SJCRH30 (cell line): ENCODE data around the gene MRFAP1L1. TPM values are rescaled to one million over a fixed set of nuclear protein-coding genes. Genes with fewer than 3 reads are reported as not detected.

Source experiments
- total RNA-seq: library from RNA; depleted of rRNA; stranded (reverse); fragments of >200 nt; shearing (Covaris generic); gene quantifications from 2 replicates; pipeline ENCODE4 v1.2.3, GENCODE V29; 2014; rRNA removed

MRFAP1L1 gene
- total RNA-seq, 1 experiment from 2014 or later, result 88.4 TPM

Other genes starting within 250 kb of the MRFAP1L1 start
- not detected in 2 replicates for gene PPP2R2C, start 237.3 kb downstream of the MRFAP1L1 start, total RNA-seq
- gene MAN2B2, start 134.7 kb downstream of the MRFAP1L1 start, total RNA-seq, result 8.9 and 9.1 TPM in 2 replicates
- gene MRFAP1, start 69.2 kb downstream of the MRFAP1L1 start, total RNA-seq, result 306 and 313 TPM in 2 replicates
- 0.13 and 0.18 TPM in 2 replicates for gene S100P, start 16.0 kb downstream of the MRFAP1L1 start, total RNA-seq
- gene BLOC1S4, start 6.3 kb upstream of the MRFAP1L1 start, total RNA-seq, result 17.2 and 18.2 TPM in 2 replicates
- 23.9 and 28.7 TPM in 2 replicates for gene KIAA0232, start 72.9 kb upstream of the MRFAP1L1 start, total RNA-seq
- 54.5 and 58.0 TPM in 2 replicates for gene TBC1D14, start 200.0 kb upstream of the MRFAP1L1 start, total RNA-seq